HUES48 (cell line): ENCODE measurements around the gene PSMC1.

Source experiments
- H3K27ac ChIP-seq: one replicate; pipeline ENCODE4 v1.7.0; 2013; ENCODE audit warnings: low read depth, low read length, inconsistent platforms
- H3K27me3 ChIP-seq: 2 replicates; pipeline ENCODE4 v1.6.1; 2013; ENCODE audit warnings: mild to moderate bottlenecking, low read length; ENCODE audit not compliant: control insufficient read depth, insufficient read depth
- H3K36me3 ChIP-seq: 2 replicates; pipeline ENCODE4 v1.6.1; 2013; ENCODE audit warnings: low read length; ENCODE audit not compliant: control insufficient read depth, insufficient read depth
- H3K4me1 ChIP-seq: 2 replicates; pipeline ENCODE4 v1.6.1; 2013; ENCODE audit warnings: mild to moderate bottlenecking, low read length; ENCODE audit not compliant: control insufficient read depth, insufficient read depth
- H3K4me3 ChIP-seq: 2 replicates; pipeline ENCODE4 v1.5.1; 2013; ENCODE audit warnings: mild to moderate bottlenecking, low read depth, low read length
- H3K9ac ChIP-seq: 2 replicates; pipeline ENCODE4 v1.6.1; 2013; ENCODE audit warnings: mild to moderate bottlenecking, low read depth, low read length, moderate library complexity
- H3K9me3 ChIP-seq: 2 replicates; pipeline ENCODE4 v1.6.1; 2013; ENCODE audit warnings: low read length; ENCODE audit not compliant: control insufficient read depth, insufficient read depth

The PSMC1 gene

DNA sequence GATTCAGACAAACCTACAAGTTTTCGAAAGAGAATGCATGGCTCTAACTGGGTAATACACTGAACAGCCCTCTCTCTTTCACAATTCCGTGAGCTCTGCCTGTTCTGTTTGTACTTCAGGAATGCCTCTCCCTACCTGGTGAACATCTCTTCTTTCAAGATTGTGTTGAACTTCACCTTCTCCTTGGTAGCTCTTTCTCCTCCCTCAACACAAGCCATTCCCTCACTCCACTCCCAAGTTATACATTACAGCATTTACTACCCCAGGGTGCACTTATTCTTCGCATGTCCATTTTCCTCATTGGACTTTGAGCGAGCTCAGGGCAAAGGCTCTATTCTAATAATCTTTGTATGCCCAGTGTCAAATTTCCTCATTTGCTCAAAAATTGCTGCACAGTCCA is 47.1 kb downstream of the PSMC1 start:
- Histone ChIP-seq H3K4me3 (peak overlapping the region; percentile 9; the same call in 1 of the 2 replicates), H3K27me3 (no peaks in the 10 kb centered on the region), H3K9me3 (no peaks in the 10 kb centered on the region), H3K9ac (no peak overlapping the region), H3K4me1 (peaks cover 39% of the 10 kb centered on the region), H3K27ac (peak overlapping the region; percentile 69), H3K36me3 (peaks cover 39% of the 10 kb centered on the region)

DNA sequence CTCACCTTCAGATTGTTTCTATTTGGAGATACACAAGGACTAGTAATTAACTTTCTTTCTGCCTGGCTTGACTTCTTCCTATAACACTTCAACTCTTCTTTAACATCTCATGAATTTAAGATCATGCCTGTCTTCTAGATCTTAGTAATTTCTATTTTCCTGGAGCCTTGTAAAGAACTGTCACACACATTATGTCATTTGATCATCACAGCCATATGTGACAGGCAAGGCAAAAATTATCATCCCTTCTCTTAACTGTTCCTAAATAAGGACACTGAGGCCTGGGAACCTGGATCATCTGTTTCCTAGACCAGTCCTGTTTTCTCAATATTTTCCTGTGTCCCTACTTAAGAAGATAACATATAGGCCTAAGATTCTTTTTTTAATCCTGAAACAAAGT is 48.1 kb downstream of the PSMC1 start:
- Histone ChIP-seq H3K27ac (no peak overlapping the region), H3K36me3 (peaks cover 40% of the 10 kb centered on the region), H3K4me3 (no peak overlapping the region), H3K9ac (no peak overlapping the region), H3K27me3 (no peaks in the 10 kb centered on the region), H3K4me1 (peaks cover 39% of the 10 kb centered on the region), H3K9me3 (no peaks in the 10 kb centered on the region)

DNA sequence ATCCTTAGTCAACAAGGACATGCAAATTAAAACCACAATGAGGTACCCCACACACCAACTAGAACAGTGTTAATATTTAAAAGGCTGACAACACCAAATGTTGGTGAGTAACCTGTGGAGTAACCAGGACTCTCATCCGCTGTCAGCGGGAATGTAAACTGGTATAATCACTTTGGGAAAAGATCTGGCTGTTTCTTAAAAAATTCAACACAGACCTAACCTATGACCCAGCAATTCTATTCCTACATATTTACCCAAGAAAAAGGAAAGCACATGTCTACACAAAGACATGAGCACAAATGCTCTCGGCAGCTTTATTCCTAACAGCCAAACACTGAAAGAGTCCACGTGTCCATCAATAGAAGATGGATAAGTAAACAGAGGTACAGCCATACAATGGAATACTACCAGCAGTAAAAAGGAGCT is 48.8 kb downstream of the PSMC1 start:
- Histone ChIP-seq H3K27me3 (no peaks in the 10 kb centered on the region), H3K36me3 (peaks cover 36% of the 10 kb centered on the region), H3K27ac (no peak overlapping the region), H3K9me3 (no peaks in the 10 kb centered on the region), H3K9ac (no peak overlapping the region), H3K4me3 (no peak overlapping the region), H3K4me1 (peaks cover 39% of the 10 kb centered on the region)

DNA sequence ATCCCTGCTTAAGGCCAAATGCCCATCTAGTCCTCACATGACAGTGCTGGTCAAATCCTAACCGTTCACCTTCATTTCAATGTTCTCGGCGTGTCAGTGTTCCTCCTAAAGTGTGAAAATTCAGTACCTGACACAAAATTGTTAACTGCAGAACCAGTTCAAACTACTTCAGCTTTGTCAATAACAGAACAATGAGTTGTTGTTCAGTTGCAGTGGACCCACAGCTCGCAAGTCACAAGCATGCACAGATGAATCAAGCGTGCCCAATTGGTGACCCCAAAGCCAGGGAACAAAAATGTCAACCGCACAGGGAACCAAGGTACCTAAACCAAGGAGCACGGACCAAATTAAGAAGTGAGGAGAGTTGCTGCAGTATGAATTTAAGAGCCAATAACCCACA is 52.2 kb downstream of the PSMC1 start:
- Histone ChIP-seq H3K9me3 (no peaks in the 10 kb centered on the region), H3K4me3 (no peak overlapping the region), H3K27ac (no peak overlapping the region), H3K36me3 (peaks cover 55% of the 10 kb centered on the region), H3K9ac (no peak overlapping the region), H3K4me1 (peaks cover 19% of the 10 kb centered on the region), H3K27me3 (no peaks in the 10 kb centered on the region)

DNA sequence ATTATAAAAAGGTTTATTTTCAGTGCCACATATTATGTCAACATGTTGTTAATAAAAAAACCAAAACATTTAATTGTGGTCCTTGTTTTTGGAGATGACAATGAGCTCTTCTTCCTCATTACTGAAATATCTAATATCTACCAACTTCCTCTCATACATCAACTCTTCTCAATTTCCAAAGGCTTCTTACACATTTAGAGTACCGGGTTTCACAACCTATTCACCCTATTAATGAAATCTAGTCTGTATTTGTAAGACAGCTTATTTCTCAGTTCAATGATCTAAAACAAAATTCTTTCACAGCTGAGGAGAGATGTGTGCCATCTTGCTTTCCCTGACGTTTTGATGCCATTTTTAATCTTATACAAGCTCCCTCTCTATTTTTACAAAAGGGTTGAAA is 60.9 kb downstream of the PSMC1 start:
- Histone ChIP-seq H3K9ac (no peak overlapping the region), H3K36me3 (peaks cover 43% of the 10 kb centered on the region), H3K27me3 (no peaks in the 10 kb centered on the region), H3K27ac (no peak overlapping the region), H3K9me3 (no peaks in the 10 kb centered on the region), H3K4me1 (no peaks in the 10 kb centered on the region), H3K4me3 (no peak overlapping the region)

DNA sequence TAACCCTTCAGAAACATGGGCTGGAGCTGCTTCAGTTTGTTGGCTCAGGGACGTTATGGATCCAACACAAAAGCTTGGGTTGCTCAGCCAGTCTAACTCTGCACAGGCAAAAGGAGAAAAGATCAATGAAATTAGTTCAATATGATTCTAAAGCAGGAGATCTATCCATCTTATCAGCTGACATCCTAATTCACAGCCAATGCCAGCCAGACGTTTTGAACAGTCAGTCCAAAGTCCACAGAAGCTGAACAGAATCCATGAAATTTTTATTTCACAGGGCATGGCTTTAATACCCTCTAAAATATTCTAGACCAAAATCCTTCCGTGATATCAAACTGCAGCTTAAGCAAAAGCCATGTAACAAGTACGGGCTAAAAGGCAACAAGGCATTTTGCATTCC is 61.7 kb downstream of the PSMC1 start:
- H3K27me3 ChIP-seq: no peaks in the 10 kb centered on the region
- H3K4me1 ChIP-seq: no peaks in the 10 kb centered on the region
- H3K36me3 ChIP-seq: peaks cover 39% of the 10 kb centered on the region
- no peaks in the 10 kb centered on the region for H3K9me3 ChIP-seq
- no peak overlapping the region for H3K27ac ChIP-seq
- no peak overlapping the region for H3K9ac ChIP-seq
- H3K4me3 ChIP-seq: no peak overlapping the region

DNA sequence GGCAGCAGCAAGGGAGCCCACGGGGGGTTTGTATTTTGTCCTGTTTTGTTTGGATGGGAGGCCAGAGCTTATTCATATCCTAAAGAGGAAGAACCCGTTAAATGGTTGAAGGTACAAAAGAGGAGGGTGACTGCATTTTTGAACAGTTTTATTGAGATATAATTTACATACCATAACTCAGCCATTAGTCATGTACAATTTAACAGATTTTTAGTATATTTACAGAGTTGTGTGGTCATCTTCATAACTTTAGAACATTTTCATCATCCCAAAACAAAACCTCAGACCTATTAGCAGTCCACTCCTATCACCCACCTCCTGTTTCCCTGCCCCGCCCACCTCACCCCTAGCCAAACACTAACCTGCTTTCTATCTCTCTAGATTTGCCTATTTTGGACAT is 62.8 kb downstream of the PSMC1 start:
- no peak overlapping the region for H3K4me3 ChIP-seq
- H3K9ac ChIP-seq: no peak overlapping the region
- H3K4me1 ChIP-seq: no peaks in the 10 kb centered on the region
- peaks cover 30% of the 10 kb centered on the region for H3K36me3 ChIP-seq
- H3K27ac ChIP-seq: no peak overlapping the region
- no peaks in the 10 kb centered on the region for H3K27me3 ChIP-seq
- H3K9me3 ChIP-seq: no peaks in the 10 kb centered on the region

DNA sequence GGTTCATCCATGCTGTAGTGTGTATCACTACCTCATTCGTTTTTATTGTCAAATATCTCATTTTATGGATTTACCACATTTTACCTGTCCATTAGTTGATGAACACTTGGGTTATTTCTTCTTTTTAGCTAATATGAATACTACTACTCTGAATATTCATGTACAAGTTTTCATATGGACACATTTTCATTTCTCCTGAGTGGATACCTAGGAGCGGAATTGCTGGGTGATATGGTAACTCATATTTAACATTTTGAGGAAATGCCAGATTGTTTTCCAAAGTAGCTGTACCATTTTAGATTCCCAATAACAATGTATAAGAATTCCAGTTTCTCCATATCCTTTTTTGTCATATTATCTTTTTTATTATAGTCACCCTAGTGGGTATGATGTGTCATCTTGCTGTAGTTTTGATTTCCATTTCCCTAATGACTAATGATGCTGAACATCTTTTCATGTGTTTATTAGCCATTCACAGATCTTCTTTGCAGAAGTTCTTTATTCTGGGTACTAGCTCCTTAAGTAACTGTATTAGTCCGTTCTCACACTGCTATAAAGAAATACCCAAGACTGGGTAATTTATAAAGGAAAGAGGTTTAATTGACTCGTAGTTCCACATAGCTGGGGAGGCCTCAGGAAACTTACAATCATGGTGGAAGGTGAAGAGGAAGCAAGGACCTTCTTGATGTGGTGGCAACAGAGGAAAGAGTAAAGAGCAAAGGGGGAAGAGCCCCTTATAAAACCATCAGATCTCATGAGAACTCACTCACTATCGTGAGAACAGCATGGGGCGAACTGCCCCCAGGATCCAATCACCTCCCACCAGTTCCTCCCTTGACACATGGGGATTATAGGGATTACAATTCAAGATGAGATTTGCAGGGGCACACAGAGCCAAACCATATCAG is 63.5 kb downstream of the PSMC1 start:
- no peak overlapping the region for H3K9ac ChIP-seq
- H3K4me3 ChIP-seq: no peak overlapping the region
- H3K27ac ChIP-seq: no peak overlapping the region
- no peaks in the 10 kb centered on the region for H3K9me3 ChIP-seq
- peaks cover 25% of the 10 kb centered on the region for H3K36me3 ChIP-seq
- H3K4me1 ChIP-seq: no peaks in the 10 kb centered on the region
- no peaks in the 10 kb centered on the region for H3K27me3 ChIP-seq

DNA sequence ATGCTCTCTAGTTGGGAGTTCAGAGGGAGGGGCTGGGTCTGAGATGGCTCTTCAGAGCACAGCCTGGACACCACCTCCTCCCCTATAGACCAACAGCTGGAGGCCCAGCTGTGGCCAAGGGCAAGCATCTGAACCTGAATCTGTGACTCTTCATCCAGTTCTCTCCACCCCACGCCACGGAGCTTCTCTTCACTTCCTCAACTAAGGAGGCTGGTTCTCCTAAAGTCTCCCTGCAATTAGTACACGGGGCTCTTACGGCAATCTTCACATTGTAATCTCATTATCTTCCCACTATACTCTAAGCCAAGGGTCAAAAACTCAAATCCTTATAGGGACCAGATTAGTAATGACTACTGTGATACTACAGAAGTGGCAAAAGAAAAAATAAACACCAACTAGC is 65.5 kb downstream of the PSMC1 start:
- no peak overlapping the region for H3K27ac ChIP-seq

More for the DNA sequence above, 65.5 kb downstream of the PSMC1 start:
- Histone ChIP-seq H3K9me3 (no peaks in the 10 kb centered on the region), H3K9ac (no peak overlapping the region), H3K36me3 (peaks cover 11% of the 10 kb centered on the region), H3K27me3 (no peaks in the 10 kb centered on the region), H3K4me1 (no peaks in the 10 kb centered on the region), H3K4me3 (no peak overlapping the region)
